GM19467 (cell line): ENCODE measurements around the gene SLC41A3.
"Not testable (repeated sequence)": the region's sequence is repeated elsewhere in the genome, so short reads cannot be mapped to it uniquely, and the experiment has no call there.

Experiments
- ATAC-seq: cut with Tn5 transposase; IDR thresholded peaks from one replicate; pipeline ENCODE4 v1.9.1; 2021; ENCODE audit warnings: mild to moderate bottlenecking, moderate library complexity; ENCODE audit not compliant: unreplicated experiment

The SLC41A3 gene

DNA sequence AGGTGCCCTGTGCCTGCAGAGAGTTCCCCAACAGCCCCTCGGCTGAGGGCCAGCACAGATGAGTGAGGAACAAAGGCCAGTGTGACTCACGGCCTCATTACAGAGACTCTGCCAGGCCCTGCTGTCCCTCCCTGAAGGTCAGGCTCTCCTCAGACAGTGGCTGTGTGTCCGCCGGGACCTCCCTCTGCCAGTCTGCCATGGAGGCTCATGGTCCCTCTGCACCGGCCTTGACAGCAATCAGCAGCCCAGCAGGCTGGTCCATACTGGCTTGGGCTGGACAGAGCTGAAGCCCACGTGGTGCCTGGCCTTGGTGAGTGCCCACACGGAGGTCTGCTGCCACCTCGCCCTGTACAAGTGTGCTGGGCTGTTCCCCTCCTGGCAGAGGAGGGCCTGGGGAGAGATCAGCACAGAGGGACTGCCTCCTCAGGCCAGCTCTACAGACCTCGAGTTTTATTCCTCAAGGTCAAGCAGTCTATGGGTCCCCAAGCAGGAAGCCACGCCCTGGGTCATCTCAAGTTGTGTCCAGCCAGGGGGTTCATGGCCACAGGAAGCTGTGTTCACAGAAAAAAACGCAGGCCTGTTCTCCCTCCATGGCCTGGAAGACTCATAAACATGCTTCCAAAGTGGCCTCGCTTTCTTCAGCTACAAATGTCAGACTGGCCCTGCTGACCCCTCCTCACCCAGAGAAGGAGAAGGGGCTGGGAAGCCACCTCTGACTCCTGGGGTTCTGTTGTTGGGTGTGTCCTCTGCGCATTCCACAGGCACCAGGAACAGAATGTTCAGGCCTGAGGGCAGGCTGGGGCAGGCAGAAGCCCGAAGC is 27.0 kb downstream of the SLC41A3 start:
- no peak for ATAC-seq

DNA sequence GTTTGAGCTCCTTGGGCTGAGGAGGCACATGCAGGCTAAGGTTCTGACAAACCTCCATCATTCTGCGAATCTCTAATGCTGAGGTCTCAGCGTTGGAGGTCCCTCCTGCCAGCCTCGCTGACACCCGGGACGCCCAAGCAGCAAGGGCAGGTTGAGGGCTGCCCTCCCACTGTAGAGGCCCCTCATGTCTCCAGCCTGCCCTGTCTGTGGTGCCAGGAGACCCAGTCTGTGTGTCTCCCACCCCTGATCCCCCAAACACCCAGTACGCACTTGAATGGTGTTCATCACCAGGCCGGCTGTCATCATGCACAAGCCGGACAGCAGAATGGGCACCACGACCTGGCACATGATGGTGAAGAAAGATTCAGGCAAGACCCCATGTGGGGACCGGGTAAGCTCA is 27.8 kb downstream of the SLC41A3 start:
- no peak for ATAC-seq

DNA sequence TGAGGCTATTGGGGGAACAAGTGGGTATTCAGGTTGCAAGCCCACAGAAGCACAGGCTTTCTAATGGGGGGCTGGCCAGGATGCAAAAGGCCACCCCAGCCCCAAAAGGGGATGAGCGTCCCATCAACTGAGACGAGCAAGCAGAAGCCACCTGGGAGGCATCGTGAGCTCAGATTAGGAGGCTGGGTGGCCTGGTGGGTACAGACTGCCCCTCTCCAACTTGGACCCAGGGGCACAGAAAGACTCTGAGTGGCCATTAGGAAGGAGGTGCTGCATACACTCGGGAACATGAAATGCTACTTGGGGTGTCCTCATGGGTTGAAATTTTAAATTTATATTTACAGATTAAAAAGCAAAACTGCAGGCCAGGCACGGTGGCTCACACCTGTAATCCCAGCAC is 29.1 kb downstream of the SLC41A3 start:
- no peak for ATAC-seq

DNA sequence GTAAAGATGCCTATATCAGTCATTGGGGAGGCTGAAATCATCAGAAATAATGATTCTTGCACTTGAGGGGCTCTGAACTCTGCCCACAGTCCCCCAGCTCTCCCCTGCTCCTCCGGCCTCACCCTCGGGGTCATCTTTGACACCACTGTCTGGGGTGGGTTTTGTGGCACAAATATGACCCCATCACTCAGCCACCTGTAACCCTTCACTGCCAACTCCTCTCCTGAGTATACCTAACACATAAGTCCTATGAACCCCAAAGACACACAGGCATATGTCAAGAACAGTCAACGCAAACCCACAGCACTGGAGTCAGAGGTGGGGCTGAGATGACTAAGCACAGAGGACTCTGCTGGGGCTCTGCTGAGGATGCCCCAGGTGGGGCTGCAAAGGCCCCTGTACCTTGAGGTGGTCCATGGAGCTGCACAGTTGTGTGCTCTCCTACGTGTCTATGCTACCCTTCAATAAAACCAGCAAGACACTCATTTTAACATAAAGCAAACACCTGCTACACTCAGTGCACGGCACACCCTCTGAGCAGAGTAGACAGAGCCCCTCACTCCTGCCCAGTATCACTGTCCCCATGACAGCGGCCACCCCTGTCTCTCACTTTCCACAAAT is 29.9 kb downstream of the SLC41A3 start:
- no peak for ATAC-seq

DNA sequence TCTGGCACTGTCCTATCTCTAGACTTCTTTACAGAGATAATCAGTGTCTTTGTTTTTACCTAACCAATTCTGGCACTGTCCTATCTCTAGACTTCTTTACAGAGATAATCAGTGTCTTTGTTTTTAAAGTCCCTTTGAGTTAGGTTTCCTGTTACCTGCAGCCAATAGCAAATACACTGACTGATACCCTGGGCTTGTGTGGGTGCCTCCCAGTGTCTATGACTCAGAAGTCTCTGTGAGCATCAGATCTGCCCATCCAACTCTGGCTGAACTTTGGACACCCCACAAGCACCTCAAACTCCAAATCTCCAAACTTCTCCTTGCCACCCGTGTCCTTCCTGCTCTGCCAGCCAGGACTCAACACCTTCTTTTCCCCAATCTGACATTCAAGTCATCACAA is 30.4 kb downstream of the SLC41A3 start:
- ATAC-seq = no peak

DNA sequence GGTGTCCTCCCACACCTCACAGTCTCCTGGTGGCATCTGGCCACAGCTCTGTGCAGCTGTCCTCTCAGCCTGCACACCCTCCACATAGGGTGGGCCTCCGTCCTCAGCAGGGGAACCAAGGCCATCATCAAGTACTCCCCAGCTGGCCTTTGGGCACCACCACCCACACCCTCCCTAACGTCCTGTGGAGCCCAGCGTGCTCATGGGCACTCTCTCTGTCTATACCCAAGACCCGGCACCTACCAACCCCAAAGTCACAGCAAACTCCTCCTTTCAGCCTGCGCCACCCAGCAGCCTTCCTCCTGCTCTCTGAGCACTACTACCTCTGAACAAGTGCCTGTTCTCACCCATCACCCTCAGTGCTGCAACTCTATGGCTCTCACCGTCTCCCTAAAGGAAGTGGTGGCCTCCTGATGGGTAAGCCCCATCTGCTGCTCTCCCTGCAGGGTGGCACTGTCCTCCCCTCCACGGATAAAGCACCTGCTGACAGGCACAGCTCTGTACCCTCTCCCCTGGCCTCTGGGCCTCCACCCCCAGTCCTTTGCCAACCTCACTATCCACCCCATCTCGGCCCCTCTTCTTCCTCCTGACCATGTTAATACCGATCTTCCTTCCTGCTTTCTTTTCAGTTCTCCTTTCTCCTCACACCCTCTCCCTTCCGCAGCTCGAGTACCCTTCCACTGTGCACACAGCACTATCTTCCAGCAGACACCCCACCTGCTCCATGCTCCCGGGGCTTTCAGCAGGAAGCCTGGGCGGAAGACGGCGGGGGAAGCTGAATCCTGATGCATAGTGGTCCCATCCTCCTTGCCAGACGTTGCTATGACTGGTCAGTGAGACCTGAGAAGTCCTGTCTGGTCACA is 31.5 kb downstream of the SLC41A3 start:
- peak; percentile 53 for ATAC-seq

DNA sequence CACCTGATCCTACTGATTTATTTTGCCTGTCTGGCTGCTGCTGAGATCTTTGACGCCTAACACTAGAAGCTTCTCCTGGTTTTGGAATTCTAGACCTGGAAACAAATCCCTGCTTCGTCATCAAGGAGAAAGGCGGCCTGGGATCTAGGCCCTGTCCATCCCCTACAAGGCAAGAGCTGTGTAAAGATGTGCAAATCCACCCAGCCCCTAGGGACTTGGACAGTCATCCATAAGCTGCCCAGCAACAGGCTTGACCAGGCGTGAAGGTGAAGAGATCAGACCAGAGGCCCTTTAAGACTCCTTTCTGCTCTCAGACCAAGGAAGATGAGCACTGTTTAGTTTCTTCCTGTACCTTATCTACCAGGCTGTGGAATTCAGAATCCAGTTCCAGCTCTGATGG is 32.2 kb downstream of the SLC41A3 start:
- no peak for ATAC-seq

DNA sequence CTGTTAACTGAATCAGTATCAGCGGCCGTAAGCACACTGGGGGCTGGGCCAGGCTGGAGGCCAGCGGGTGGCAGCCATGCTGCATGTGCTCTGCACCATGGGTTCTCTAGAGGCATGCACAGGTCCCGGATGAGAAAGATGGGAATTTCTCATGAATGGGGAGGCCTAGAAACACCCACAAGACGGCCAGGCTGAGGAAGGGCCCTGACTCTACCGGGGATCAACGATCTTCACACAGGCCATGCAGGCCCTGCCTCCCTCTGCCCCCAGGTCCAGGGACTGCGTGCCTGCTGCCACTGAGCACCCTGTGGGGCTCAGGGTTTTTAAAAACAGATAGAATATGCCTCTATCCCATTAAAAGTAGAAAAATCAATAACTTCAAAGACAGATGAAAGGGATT is 32.7 kb downstream of the SLC41A3 start:
- no peak for ATAC-seq

DNA sequence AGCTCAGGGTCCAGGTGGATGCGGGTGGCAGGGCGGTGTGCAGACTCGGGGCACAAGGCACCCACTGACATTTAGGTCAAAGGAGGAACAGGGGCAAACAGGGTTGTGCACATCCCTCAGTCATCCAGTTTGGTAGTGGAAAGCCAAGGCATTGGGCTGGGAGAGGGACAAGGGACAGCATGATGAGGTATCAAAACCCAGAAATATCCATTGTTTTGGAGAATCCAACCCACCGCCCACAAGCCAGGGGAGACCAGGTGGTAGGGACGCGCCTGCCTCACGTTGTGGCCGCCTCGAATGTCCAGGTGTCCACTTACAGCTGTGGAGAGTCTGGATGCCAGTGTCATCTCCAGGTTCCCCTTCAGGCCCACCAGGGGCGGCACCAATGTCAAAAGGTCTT is 33.3 kb downstream of the SLC41A3 start:
- ATAC-seq = no peak

DNA sequence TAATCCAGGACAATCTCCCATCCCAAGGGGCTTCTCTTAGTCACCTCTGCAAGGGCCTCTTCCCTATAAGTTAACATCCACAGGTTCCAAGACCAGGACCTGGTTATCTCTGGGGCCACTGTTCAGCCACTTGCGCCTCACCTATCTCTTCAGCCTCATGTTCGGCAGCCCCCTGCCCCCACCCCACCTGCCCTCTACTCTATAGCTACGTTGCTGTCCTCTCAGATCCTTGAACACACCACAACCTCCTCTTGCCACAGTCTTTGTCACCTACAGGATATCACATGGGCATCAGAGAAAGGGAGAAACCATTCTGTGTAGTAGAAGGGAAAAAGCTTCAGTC is 33.9 kb downstream of the SLC41A3 start:
- ATAC-seq = no peak

DNA sequence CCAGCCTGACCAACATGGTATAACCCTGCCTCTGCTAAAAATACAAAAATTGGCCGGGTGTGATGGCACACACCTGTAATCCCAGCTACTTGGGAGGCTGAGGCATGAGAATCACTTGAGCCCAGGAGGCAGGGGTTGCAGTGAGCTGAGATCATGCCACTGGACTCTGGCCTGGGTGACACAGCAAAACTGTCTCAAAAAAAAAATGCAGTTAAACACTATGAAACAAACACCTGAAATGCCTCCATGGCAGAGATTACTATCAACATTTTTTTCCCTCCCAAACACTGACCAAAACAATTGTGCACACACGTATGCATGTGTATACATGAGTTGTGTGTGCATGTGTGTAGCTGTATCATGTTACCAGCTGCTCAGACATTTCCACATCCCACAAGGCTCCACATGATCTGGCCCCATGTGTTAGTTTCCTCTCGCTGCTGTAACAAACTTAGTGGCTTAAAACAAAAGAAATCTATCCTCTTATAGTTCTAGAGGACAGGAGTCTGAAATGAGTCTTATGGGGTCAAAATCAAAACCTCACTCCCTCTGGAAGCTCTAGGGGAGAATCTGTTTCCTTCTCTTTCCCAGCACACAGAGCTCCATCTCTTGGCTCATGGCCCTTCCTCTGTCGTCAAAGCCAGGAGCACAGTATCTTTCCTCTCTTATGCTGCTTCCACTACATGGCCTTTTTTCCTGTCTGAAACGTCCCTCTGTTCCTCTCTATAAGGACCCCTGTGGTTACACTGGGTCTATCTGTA is 34.5 kb downstream of the SLC41A3 start:
- ATAC-seq = no peak

DNA sequence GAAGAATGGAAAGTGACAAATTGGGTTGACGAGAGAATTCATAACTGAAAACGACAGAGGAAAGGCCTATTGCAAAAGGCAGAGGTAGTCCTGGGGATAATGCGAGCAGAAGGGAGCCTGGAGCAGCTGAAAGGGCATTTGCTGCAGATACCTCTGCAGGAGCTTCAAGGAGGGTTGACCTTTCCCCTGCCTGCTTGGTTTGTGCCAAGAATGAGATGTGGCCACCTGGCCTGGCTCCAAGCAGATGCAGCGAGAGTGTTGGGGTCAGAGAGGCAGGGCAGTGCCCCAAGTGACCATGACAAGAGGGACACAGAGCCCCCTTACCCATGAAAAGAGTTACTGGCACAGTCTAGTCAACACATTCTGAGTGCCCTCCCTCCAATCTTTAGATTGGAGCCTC is 43.5 kb downstream of the SLC41A3 start:
- ATAC-seq = no peak

DNA sequence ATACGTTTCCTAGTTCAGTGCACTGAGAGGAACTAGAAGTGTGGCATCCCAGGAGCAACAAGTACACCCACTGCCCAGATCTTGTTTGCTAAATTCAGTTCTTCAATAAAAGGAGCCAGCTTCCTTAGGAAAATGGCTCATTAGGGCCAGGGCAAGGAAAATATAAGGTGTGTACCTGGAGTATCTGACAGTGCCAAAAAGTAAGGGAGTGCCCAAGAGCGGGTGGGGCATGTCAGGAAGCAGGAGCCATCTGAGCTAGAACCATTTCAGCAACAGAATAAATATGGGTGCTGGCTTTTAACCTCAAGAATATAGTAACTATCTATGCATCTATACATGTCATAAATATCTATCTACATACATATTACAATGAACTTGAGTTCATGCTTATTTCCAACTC is 44.1 kb downstream of the SLC41A3 start:
- no peak for ATAC-seq

DNA sequence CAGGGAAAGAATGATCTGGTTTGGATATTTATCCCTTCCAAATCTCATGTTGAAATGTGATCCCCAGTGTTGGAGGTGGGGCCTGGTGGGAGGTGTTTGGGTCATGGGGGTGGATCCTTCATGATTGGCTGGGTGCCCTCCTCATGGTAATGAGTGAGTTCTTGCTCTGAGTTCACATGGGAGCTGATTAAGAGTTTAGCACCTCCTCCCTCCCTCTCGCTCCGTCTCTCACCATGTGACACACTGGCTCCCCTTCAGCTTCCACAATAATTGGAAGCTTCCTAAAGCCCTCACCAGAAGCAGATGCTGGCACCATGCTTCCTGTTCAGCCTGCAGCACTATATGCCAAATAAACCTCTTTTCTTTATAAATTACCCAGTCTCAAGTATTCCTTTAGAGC is 45.1 kb downstream of the SLC41A3 start:
- ATAC-seq = not testable (repeated sequence)

DNA sequence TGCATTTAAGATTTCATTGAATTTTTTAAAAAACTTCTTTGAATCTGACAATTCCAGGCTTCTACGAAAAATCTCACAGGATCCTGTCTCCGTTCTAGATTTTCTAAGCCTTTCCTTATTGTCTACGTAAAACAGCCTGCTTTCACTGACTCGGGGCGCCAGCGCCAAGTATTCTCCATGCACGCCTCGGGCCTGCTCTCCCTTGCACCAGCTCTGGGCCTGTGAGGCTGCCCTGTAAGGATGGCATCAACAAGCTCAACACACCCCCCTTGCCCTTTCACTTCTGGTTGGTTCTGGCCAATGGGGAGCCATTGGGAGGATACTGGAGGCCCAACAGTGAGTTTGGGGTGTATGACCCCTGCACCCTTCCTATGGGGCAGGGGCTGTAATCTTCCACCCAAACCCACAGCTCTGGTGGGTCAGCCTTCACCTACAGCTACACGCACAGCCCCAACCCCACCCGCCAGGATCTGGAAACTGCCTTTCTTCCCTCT is 47.8 kb downstream of the SLC41A3 start:
- ATAC-seq = no peak

DNA sequence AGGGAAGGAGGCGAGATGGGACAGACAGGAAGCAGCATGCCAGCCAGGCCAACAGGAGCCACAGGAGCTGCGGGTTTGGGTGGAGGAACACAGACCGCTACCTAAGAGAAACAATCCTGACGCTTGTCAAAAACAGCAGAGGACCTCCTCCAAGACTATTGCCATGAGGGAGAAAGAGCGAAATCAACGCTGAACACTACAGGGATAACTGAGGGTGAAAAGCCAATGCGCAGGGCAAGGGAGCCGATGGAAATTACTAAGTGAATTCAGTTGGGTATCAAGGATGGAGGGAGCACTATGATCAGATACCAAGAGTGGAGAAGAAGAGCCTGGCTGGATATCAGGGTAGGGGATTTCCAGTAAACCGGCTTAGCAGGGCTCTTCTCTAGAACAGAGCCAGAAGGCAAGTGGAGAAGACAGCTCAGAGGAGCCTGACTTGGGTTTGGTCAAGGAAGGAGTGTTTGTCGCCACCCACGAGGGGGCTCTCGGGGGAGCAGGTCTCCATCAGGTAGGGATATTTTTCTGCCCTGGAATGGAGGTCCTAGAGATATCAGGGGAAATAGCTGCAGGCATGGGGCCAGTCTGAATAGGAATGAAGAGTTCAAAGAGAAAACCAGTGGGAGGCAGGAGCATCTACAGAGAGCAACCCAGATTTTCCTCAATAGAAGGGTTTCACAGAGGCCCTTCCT is 48.4 kb downstream of the SLC41A3 start:
- no peak for ATAC-seq

DNA sequence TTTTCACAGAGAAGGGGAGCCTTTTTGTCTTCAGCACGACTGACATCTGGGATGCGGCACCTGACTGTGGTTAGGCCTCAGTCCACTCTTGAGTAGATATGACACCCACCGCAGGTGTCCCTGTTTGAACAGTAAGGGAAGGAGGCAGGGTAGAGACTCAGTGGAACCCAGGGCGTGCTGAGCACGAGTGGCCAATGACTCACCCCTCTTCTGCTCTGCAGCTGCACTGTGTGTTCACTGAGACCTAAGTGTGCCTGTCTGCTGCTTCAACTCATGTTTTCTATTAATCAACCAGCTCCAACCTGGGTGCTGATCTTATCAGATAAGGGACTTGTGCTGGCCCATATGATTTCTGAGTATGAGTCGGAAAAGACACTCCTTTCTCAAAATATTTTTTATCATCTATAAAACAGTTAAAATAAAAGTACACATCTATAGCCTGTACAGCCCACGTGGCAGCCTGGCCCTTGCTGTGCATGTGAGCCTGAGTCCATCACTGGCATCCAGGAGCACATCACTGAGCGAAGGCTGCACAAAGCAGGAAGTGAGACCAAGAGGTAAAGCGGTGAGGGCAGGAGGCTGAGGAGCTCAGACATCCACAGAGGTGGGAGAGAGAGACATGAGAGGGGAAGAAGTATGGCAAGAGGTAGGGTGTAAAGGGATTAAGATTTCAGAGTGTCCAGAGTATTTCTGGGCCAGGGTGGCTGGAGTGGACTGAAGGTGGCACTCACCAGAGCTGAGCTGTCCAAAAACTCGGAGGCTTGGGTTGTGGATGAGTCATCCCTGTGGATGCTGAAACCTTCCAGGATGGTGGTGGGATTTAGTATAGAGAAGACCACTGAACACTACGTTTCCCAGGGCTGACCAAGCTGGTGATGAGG is 49.2 kb downstream of the SLC41A3 start:
- no peak for ATAC-seq

DNA sequence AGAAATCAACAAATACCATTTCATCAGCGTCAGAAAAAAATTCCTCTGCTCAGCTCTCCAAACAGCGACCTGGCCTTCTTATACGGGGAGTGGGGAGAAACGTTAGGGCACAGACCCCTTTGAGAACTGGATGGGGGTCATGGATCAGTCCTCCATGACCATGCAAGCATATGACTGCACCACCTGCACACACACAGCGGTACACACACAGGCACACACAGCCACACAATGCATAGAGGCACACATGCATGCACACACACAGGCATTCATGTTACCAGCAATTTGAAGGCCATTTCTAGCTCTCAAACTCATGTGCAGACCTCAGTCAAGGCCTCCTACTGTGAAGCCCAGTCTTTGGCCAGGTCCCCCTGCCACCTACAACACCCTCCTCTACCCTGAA is 50.2 kb downstream of the SLC41A3 start:
- ATAC-seq = no peak

DNA sequence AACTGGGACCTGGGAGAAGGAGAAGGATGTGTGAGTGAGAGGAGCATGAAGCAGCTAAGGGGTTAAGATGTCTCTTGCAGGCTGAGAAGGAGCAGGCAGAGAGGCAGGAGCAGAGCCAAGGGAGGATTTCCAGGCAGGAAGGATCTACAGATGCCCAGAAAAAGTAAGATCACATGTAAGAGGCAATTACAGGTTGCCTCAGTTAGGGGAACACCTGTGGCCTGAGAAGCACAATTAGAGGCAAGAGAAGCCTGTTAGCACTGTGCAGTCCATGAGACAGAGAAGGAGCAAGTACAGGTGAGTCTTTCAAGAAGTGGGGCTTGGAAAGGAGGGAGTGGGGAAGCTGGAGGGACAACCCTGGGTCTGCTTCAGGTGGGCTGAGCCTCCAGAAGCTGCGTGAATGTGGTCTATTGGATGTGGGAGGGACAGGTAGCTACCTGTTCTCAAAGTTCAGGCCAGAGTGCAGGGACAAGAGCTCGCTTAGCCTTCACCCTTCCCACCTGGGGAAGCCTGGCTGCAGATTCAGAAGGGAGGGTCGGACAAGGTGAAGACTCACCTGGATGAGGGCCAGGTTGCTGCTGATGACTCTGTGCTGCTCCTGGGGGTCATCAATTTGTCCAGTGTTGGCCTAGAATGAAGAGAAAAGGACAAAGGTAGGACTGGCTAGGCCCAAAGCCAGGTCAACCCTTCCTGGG is 50.7 kb downstream of the SLC41A3 start:
- no peak for ATAC-seq
